ENCODE data around the gene FGFR2. TPM values are rescaled to one million over a fixed set of nuclear protein-coding genes. Genes with fewer than 3 reads are reported as not detected.

The FGFR2 gene
- total RNA-seq, 1 donor from 2014 or later, result not detected

DNA sequence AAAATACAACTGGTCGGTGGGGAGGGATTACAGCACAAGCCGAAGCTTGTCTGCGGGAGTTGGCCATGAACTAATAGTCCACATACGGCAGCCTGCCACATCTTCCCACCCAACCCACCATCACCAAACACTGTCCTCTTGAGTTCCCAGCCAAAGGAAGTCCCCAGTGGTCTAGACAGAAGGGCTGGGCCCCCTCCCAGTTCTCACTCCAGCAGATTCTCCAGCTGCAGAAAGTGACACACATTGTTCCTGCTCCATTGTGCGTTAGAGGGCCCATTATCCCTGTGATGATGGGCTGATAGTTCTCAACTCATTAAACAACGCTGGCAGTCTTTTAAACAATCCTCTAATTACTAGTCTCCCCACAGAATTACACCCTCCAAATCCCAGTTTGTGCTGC, 148.0 kb downstream of the FGFR2 start:
- no peaks in the 10 kb centered on the region for H3K36me3 Mint-ChIP-seq (ENCODE audit: low read depth)
- no peak for DNase-seq (ENCODE audit: low spot score)
- intact Hi-C loops (cut with micrococcal nuclease), result no loop called here
- H3K27me3 Mint-ChIP-seq (ENCODE audit: insufficient read depth), result no peaks in the 10 kb centered on the region
- no peak overlapping the region for H3K4me3 Mint-ChIP-seq
- H3K4me1 Mint-ChIP-seq (ENCODE audit: low read depth), result no peaks in the 10 kb centered on the region
- H3K27ac Mint-ChIP-seq, result no peak overlapping the region
- no peaks in the 10 kb centered on the region for H3K9me3 Mint-ChIP-seq

DNA sequence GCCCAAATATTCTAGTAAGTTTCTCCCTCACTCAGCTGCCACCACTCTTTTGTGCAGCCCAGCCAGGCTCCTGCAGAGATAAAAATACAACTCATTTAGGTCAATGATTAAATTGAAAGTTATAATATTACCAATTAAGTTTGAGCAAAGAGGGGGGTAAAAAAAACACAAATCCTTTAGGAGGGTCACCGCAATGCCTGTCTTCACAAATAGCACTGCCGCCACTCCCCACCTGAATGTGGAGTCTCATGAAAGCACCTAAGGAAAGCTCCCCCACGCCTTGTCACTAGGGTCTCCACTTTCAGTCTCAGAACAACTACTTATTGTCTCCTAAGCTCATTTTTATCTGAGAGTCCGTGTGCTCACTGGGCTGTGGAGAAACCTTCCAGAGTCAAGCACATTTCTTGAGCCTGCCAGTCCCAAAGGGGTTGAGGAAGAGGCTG, 148.7 kb downstream of the FGFR2 start:
- intact Hi-C loops (cut with micrococcal nuclease), result no loop called here
- Mint-ChIP-seq H3K9me3 (no peaks in the 10 kb centered on the region), H3K36me3 (ENCODE audit: low read depth) (no peaks in the 10 kb centered on the region), H3K4me3 (no peak overlapping the region), H3K27ac (no peak overlapping the region), H3K27me3 (ENCODE audit: insufficient read depth) (no peaks in the 10 kb centered on the region), H3K4me1 (ENCODE audit: low read depth) (no peaks in the 10 kb centered on the region)
- DNase-seq (ENCODE audit: low spot score), result no peak

DNA sequence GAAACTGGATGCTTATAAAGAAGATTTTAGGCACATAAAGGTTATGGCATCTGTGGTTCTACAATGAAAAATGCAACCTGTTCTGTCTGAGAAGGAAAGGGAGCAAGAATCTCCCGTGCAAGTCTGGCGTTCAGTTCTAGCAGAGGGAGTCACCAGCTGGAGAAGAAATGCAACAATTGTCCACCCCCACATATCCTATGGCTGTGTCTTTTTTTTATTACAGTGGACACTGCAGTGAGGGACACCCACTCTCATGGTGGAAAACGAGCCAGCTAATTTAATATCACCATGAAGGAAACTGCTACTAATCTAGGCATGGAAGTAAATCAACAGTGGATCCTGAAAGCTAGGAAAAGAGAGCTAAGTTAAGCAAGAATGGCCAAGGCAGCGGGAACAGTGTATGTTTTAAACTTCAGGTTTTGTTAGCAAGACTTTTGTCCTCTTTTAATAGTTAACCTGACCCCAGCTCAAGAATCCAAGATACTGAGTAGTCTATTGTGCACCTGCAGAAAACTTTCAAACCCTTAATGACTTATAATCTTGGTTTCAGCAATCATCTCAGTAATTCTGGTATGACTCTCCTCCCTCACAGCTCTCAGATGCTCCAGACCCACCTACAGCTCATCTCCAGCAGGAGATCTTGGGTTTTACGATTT, 149.3 kb downstream of the FGFR2 start:
- DNase-seq (ENCODE audit: low spot score), result no peak
- Mint-ChIP-seq H3K36me3 (ENCODE audit: low read depth) (no peaks in the 10 kb centered on the region), H3K4me1 (ENCODE audit: low read depth) (no peaks in the 10 kb centered on the region), H3K27me3 (ENCODE audit: insufficient read depth) (no peaks in the 10 kb centered on the region), H3K27ac (no peak overlapping the region), H3K9me3 (no peaks in the 10 kb centered on the region), H3K4me3 (no peak overlapping the region)
- intact Hi-C loops (cut with micrococcal nuclease), result no loop called here

DNA sequence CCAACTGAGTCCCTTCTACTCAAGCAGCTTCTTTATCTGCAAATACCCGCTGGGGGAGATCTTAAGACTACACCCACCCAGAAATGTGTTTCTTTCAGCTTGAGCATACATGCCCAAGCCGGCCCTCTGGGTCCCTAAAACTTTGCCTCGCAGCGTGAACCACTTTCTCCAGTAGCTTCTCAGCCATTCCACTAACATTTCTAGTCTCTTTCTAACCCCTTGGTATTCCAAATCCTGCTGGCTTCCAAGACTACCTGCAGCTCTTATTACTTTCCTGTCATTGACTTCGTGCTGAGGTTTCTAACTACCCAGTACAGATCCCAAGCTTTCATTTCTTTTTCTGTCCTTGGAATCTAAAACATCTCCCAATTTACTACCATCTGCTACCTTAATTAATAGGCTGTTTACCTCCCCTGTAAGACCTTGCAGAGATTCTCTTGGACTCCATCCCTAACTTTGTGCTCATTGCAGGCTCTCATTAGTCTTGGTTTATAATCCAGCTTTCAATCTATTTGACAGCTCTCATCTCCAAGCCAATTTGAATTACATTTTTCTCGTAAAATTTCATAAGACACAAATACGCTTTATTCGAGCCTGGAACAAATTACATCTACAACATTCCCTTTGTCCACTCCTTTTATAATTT, 153.6 kb downstream of the FGFR2 start:
- H3K4me3 Mint-ChIP-seq, result no peak overlapping the region

DNA sequence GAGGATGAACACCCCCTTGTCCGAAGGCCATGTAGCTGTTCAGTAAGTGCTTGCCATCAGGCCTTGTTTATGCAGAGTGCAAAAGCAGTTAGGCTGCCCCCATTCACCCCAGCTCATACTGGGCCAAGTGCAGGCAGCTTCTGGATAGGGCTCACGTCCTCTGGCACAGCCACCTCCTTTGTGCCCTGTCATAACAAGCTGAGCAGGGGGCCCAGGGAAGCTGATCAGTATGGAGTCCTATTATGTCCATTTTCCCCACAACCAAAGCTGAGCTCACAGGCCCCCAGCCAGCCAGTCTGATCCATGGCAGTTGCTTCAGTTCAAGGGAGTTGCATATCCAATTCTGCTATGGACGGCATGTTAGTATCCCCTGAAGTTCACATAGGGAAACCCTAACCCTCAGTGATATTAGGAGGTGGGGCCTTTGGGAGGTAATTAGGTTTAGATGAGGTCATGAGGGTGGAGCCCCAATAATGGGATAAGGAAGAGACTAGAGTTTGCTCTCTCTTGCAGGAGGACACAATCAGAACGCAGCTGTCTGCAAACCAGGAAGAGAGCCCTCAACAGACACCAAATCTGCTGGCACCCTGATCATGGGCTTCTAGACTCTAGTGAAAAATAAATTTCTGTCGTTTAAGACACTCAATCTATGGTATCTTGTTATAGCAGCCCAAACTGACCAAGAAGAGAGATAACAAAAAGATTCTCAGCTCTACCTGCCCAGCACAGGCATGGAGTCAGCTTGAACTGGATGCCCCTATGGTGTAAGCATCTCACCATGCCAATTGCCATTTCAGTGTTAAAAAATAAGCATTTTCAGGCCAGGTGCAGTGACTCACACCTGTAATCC, 155.9 kb downstream of the FGFR2 start:
- intact Hi-C loops (cut with micrococcal nuclease), result no loop called here

More for the DNA sequence above, 153.6 kb downstream of the FGFR2 start:
- Mint-ChIP-seq H3K27ac (no peak overlapping the region), H3K36me3 (ENCODE audit: low read depth) (no peaks in the 10 kb centered on the region), H3K27me3 (ENCODE audit: insufficient read depth) (no peaks in the 10 kb centered on the region), H3K4me1 (ENCODE audit: low read depth) (no peaks in the 10 kb centered on the region), H3K9me3 (no peaks in the 10 kb centered on the region)
- intact Hi-C loops (cut with micrococcal nuclease), result no loop called here
- DNase-seq (ENCODE audit: low spot score), result no peak

DNA sequence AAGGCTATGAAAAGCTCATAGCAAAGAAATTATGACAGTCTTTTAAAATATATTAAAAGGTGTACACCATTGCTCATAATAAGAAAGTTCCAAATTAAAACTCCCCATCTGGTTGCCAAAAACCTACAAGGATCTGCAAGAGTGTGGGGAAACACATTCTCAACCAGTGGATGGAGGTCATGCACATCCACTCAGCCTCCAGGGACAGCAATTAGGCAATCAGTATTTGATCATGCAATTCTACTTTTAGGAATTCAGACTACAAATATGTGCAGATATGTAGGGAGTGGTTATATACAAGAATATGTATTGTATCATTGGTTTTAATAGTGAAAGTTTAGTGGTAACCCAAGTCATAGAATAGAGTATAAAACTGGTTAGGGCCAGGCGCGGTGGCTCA, 157.8 kb downstream of the FGFR2 start:
- Mint-ChIP-seq H3K27me3 (ENCODE audit: insufficient read depth) (no peaks in the 10 kb centered on the region), H3K9me3 (no peaks in the 10 kb centered on the region), H3K4me3 (no peak overlapping the region), H3K27ac (no peak overlapping the region), H3K4me1 (ENCODE audit: low read depth) (no peaks in the 10 kb centered on the region), H3K36me3 (ENCODE audit: low read depth) (no peaks in the 10 kb centered on the region)
- intact Hi-C loops (cut with micrococcal nuclease), result no loop called here
- DNase-seq (ENCODE audit: low spot score), result no peak

More for the DNA sequence above, 155.9 kb downstream of the FGFR2 start:
- H3K4me3 Mint-ChIP-seq, result no peak overlapping the region
- H3K36me3 Mint-ChIP-seq (ENCODE audit: low read depth), result no peaks in the 10 kb centered on the region
- no peaks in the 10 kb centered on the region for H3K27me3 Mint-ChIP-seq (ENCODE audit: insufficient read depth)
- DNase-seq (ENCODE audit: low spot score), result no peak
- no peaks in the 10 kb centered on the region for H3K4me1 Mint-ChIP-seq (ENCODE audit: low read depth)
- no peak overlapping the region for H3K27ac Mint-ChIP-seq
- no peaks in the 10 kb centered on the region for H3K9me3 Mint-ChIP-seq

DNA sequence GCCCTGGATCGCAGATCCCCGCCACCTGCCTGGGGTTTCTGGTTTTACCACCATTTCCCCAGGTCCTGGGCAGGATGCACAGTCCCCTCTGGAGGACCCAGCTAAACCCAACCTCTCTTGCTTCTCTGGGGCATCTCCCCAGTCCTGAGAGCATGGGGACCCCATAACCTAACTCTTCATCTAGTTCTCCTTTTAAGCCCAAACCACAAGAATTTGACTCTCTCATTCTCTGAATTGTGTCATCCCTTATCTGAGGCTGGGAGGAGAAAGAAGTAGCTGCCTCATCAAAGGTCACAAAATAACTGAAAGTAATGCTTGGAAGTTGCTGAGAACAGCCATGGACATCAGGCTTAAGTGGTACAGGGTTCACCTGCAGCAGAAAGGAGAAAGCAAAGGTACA, 159.9 kb downstream of the FGFR2 start:
- H3K4me1 Mint-ChIP-seq (ENCODE audit: low read depth), result no peaks in the 10 kb centered on the region
- no peaks in the 10 kb centered on the region for H3K36me3 Mint-ChIP-seq (ENCODE audit: low read depth)
- intact Hi-C loops (cut with micrococcal nuclease), result no loop called here
- H3K9me3 Mint-ChIP-seq, result no peaks in the 10 kb centered on the region
- no peak overlapping the region for H3K27ac Mint-ChIP-seq
- H3K4me3 Mint-ChIP-seq, result no peak overlapping the region
- no peaks in the 10 kb centered on the region for H3K27me3 Mint-ChIP-seq (ENCODE audit: insufficient read depth)
- no peak for DNase-seq (ENCODE audit: low spot score)

DNA sequence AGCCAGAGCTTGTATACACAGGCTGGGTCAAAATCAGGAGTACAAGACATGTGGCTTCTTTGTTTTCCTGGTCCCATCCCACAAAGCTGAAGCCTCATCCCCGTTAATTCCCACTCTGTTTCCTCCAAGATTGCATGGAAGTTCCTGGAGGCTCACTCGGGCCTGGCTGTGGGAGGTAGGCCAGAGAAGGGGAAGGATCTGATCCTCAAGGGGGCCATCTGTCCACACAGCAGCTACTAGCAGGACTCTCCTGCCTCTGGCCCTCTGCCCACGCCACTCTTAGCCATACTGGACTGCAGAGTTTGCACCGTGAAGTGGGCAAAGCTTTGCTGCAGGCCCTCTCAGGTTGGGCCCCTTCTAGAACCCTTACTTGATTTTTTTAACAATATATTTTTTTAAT, 160.6 kb downstream of the FGFR2 start:
- Mint-ChIP-seq H3K36me3 (ENCODE audit: low read depth) (no peaks in the 10 kb centered on the region), H3K27me3 (ENCODE audit: insufficient read depth) (no peaks in the 10 kb centered on the region), H3K27ac (no peak overlapping the region), H3K9me3 (no peaks in the 10 kb centered on the region), H3K4me1 (ENCODE audit: low read depth) (no peaks in the 10 kb centered on the region), H3K4me3 (no peak overlapping the region)
- no peak for DNase-seq (ENCODE audit: low spot score)
- intact Hi-C loops (cut with micrococcal nuclease), result no loop called here

DNA sequence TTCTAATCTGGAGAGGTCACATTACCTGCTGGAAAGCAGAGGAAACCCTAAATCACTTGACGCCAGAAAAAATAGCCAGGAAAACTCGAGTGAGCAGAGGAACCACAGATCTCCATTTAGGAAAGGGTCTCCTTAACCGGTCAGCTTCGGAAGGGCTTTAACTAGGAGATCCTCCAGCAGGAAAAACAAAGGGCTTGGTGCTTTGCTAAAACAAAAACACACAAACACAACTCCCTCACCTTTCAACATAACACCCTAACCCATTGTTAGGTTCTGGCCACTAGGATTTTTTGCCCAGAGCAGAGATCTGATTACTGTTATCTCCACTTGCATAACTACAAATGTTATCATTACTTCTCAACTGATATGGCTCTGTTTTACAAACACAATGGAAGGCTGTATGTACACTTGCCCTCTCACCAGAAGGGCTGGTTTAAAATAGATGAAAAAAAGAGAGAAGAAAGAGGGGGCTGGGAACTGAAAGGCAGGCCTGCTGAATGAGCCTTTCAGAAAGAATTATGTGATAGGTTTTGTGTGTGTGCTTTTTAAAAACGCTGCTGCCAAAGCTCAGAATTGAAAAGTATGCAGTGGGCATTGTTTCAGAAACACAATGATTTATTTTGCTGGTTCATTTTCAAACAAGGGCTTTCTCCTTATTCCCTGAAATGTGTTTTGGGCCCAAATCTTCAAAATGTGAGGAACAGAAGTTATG, 161.5 kb downstream of the FGFR2 start:
- DNase-seq (ENCODE audit: low spot score), result no peak
- Mint-ChIP-seq H3K9me3 (no peaks in the 10 kb centered on the region), H3K27me3 (ENCODE audit: insufficient read depth) (no peaks in the 10 kb centered on the region), H3K4me3 (no peak overlapping the region), H3K4me1 (ENCODE audit: low read depth) (no peaks in the 10 kb centered on the region), H3K27ac (no peak overlapping the region), H3K36me3 (ENCODE audit: low read depth) (no peaks in the 10 kb centered on the region)
- intact Hi-C loops (cut with micrococcal nuclease), result no loop called here

DNA sequence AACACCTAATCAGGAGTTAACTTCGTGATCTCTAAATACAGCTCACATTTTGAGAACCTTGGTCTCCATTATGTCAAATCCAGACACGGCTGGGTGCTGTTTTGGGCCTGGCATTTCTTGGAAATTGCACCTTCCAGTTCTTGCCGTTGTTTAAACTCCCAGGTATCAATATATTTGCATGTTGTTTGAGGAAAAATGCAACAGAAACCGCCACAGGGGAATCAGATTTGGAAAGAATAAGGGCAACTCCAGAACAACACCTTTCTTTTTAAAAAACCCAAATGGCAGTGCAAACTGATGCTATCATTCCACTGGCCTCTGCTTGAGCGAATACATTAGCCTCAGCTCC, 162.0 kb downstream of the FGFR2 start:
- H3K4me1 Mint-ChIP-seq (ENCODE audit: low read depth), result no peaks in the 10 kb centered on the region
- no peak overlapping the region for H3K27ac Mint-ChIP-seq
- H3K4me3 Mint-ChIP-seq, result no peak overlapping the region
- no peaks in the 10 kb centered on the region for H3K9me3 Mint-ChIP-seq
- no peaks in the 10 kb centered on the region for H3K27me3 Mint-ChIP-seq (ENCODE audit: insufficient read depth)
- no peaks in the 10 kb centered on the region for H3K36me3 Mint-ChIP-seq (ENCODE audit: low read depth)
- intact Hi-C loops (cut with micrococcal nuclease), result no loop called here
- DNase-seq (ENCODE audit: low spot score), result no peak

DNA sequence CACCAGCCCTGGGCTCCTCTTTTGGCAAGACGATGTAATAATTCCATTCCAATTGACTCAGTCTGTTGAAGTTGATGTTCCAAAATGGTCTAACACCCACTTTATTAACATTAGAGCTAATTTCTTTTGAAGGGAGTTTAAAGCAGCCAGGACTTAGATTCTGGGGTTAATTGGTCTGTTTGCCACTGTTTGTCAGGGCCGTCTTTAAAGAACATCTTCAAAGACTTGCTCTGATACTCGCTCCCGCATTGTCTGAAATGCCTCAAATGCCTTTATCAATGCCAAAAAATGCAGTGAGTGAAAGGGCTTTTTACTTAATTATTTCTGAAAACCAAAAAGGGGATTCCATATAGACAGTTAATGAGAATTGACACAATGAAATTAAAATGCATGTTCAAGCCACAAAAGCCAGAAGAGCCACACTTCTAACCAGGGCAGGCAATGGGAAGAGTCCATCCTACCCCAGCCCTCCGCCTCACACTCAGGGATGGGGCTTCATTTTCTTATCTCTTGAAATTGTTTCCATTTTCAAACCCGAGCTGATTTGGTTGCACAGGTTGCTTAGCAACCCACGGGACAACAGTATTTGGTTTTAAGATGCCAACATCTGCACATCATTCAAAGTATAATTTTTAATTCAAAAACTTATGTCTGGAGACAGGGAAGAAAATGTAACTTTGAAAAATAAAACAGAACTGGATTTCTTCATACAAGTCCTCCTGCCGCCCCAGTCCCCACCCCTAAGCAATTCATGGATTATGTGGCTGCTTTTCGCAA, 163.0 kb downstream of the FGFR2 start:
- Mint-ChIP-seq H3K27ac (no peak overlapping the region), H3K27me3 (ENCODE audit: insufficient read depth) (no peaks in the 10 kb centered on the region), H3K4me3 (no peak overlapping the region), H3K36me3 (ENCODE audit: low read depth) (no peaks in the 10 kb centered on the region), H3K4me1 (ENCODE audit: low read depth) (no peaks in the 10 kb centered on the region), H3K9me3 (no peaks in the 10 kb centered on the region)
- DNase-seq (ENCODE audit: low spot score), result no peak
- intact Hi-C loops (cut with micrococcal nuclease), result no loop called here

DNA sequence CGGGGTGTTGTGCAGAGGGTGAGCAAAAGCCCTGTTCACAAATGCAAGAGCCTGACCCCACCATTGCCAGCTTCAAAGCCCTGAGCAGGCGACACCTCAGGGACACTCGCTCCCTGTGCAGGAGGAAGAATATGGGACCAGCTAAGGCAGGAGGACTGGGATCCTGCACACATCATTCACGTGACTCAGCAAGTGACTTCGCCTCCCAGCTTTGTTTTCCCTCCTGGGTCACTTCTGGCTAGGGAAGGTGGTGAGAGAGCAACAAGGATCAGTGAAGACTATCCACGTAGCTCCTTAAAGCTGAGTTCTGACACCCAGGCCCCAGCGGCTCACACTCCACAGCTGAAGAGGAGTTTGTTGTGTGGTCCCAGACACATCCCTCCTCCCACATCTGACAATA, 164.3 kb downstream of the FGFR2 start:
- Mint-ChIP-seq H3K27me3 (ENCODE audit: insufficient read depth) (no peaks in the 10 kb centered on the region), H3K4me1 (ENCODE audit: low read depth) (no peaks in the 10 kb centered on the region), H3K36me3 (ENCODE audit: low read depth) (no peaks in the 10 kb centered on the region)

More for the DNA sequence above, 164.3 kb downstream of the FGFR2 start:
- no peak for DNase-seq (ENCODE audit: low spot score)
- Mint-ChIP-seq H3K27ac (no peak overlapping the region), H3K4me3 (no peak overlapping the region), H3K9me3 (no peaks in the 10 kb centered on the region)
- intact Hi-C loops (cut with micrococcal nuclease), result no loop called here

Measured in activated T-helper 1 cell treated with anti-CD3 and anti-CD28 coated beads, Interleukin-12 subunit alpha, Interleukin-12 subunit beta, Interleukin-2, Interleukin-4 antibody, amounts not matched to agents 30 ng/mL and 10 ng/mL and 1 ng/mL, durations not matched to agents 14 hours and 24 hours and 36 hours (primary cell).